HEK293T (cell line): ENCODE data around the gene WDR27.
"Not testable (repeated sequence)": the region's sequence is repeated elsewhere in the genome, so short reads cannot be mapped to it uniquely, and the experiment has no call there.

ENCODE experiments used
- ARNT ChIP-seq: fragments of 450-650 bp; IDR thresholded peaks from 2 replicates; pipeline ENCODE4 v1.6.1; 2017; ENCODE audit warnings: mild to moderate bottlenecking
- BHLHE40 ChIP-seq: fragments of 450-650 bp; IDR thresholded peaks from 2 replicates; pipeline ENCODE4 v1.6.1; 2016; ENCODE audit warnings: mild to moderate bottlenecking, moderate library complexity, borderline replicate concordance
- CTBP1 ChIP-seq: fragments of 450-650 bp; IDR thresholded peaks from 2 replicates; pipeline ENCODE4 v1.6.1; 2016; ENCODE audit warnings: borderline replicate concordance
- ELF4 ChIP-seq: fragments of 450-650 bp; IDR thresholded peaks from 2 replicates; pipeline ENCODE4 v1.6.1; 2017; ENCODE audit warnings: antibody characterized with exemption
- FOXA1 ChIP-seq: fragments of 450-650 bp; IDR thresholded peaks from 2 replicates; pipeline ENCODE4 v1.6.1; 2016; ENCODE audit warnings: mild to moderate bottlenecking
- FOXM1 ChIP-seq: fragments of 450-650 bp; IDR thresholded peaks from 2 replicates; pipeline ENCODE4 v1.6.1; 2017; ENCODE audit warnings: mild to moderate bottlenecking, borderline replicate concordance
- L3MBTL2 ChIP-seq: fragments of 450-650 bp; conservative IDR thresholded peaks from 2 replicates; pipeline ENCODE4 v1.6.1; 2016; ENCODE audit warnings: mild to moderate bottlenecking
- SP1 ChIP-seq: fragments of 450-650 bp; IDR thresholded peaks from 2 replicates; pipeline ENCODE4 v1.6.1; 2017
- SUZ12 ChIP-seq: fragments of 450-650 bp; IDR thresholded peaks from 2 replicates; pipeline ENCODE4 v1.6.1; 2016; ENCODE audit warnings: mild to moderate bottlenecking
- TARDBP ChIP-seq: fragments of 450-650 bp; IDR thresholded peaks from 2 replicates; pipeline ENCODE4 v1.6.1; 2016
- ZNF384 ChIP-seq: fragments of 450-650 bp; IDR thresholded peaks from 2 replicates; pipeline ENCODE4 v1.6.1; 2016
- TF ChIP-seq, protein P1 (sequence below): fragments of 450-650 bp; IDR thresholded peaks from 2 replicates; pipeline ENCODE4 v1.6.1; 2016

DNA sequence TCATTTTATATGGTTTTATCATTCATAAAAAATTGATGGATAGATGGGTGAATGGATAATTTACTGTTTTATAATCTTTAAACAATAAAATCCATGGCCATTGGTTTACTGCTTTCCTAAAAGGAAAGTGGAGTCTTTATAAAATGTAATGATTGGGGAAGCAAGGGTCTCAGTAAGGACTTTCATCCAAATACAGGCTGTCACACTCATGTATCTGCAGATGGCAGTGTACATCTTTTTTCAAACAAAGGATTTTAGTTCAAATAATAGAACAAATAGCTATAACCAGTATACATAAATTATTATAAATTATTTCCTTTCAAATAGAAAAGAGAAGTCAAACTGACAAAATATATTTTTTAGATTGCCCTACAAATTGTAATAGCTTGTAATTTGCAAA, 190.0 kb downstream of the WDR27 start:
- TF ChIP-seq SP1, ARNT, ZNF384, ELF4, BHLHE40, SUZ12, FOXM1, TARDBP, CTBP1, FOXA1, L3MBTL2: not testable (repeated sequence)
- TF ChIP-seq, protein P1, sequence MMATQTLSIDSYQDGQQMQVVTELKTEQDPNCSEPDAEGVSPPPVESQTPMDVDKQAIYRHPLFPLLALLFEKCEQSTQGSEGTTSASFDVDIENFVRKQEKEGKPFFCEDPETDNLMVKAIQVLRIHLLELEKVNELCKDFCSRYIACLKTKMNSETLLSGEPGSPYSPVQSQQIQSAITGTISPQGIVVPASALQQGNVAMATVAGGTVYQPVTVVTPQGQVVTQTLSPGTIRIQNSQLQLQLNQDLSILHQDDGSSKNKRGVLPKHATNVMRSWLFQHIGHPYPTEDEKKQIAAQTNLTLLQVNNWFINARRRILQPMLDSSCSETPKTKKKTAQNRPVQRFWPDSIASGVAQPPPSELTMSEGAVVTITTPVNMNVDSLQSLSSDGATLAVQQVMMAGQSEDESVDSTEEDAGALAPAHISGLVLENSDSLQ = not testable (repeated sequence)
